Measurements from ENCODE around the gene UBE2Q2.

GRCh38 chr15:75862796-75863195 lies 19.5 kb downstream of the UBE2Q2 start:
- TF ChIP-seq USF2 (IDR thresholded peaks at IDR 0.05; ENCODE audit: low read depth, low read length) (no peak), POLR2A (IDR thresholded peaks at IDR 0.05; ENCODE audit: low read depth, low read length) (no peak)
